Measurements from ENCODE around the gene RXFP3.

- no peak for TF ChIP-seq CTCF (IDR thresholded peaks at IDR 0.05)
- TF ChIP-seq EP300 (IDR thresholded peaks at IDR 0.05) = no peak
- TF ChIP-seq POLR2A (IDR thresholded peaks at IDR 0.05) = no peak
- no peak for TF ChIP-seq POLR2AphosphoS5 (IDR thresholded peaks at IDR 0.05)
Observed at GRCh38 chr5:33887268-33887667, 48.9 kb upstream of the RXFP3 start.

Measured in upper lobe of left lung (tissue), 4 donors.